ENCODE measurements around the gene RAD51. TPM values are rescaled to one million over a fixed set of nuclear protein-coding genes. Genes with fewer than 3 reads are reported as not detected.

RAD51 gene
- total RNA-seq, 1 donor from 2014 or later = 9.3 TPM

DNA sequence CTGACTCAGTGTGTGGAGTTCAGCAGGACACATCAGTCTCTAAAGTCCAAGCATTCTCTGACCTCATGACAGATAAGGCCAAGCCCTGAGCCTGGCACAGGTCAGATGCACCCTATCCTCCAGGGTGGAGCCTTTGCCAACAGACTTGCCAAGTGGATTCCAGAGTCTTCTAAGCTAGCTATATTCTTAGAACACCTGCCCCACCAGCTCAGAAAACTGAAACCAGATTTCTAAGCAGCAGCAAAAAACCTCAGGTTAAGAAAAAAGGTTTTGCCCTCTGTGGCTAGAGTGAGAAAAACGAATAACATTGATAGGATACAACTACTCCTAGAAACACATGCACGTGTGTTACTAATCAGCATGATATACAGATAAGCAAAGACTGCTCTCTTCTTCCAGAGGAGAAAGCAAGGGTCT lies 48.5 kb downstream of the RAD51 start:
- Mint-ChIP-seq H3K27me3 (ENCODE audit: low read depth) (no peaks in the 10 kb centered on the region), H3K4me1 (no peaks in the 10 kb centered on the region), H3K27ac (no peak overlapping the region), H3K36me3 (peaks cover 6% of the 10 kb centered on the region), H3K4me3 (no peak overlapping the region), H3K9me3 (no peaks in the 10 kb centered on the region)
- TF ChIP-seq, protein P1, sequence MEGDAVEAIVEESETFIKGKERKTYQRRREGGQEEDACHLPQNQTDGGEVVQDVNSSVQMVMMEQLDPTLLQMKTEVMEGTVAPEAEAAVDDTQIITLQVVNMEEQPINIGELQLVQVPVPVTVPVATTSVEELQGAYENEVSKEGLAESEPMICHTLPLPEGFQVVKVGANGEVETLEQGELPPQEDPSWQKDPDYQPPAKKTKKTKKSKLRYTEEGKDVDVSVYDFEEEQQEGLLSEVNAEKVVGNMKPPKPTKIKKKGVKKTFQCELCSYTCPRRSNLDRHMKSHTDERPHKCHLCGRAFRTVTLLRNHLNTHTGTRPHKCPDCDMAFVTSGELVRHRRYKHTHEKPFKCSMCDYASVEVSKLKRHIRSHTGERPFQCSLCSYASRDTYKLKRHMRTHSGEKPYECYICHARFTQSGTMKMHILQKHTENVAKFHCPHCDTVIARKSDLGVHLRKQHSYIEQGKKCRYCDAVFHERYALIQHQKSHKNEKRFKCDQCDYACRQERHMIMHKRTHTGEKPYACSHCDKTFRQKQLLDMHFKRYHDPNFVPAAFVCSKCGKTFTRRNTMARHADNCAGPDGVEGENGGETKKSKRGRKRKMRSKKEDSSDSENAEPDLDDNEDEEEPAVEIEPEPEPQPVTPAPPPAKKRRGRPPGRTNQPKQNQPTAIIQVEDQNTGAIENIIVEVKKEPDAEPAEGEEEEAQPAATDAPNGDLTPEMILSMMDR (IDR thresholded peaks at IDR 0.05; ENCODE audit: unreplicated experiment) = no peak
- no peak for DNase-seq (ENCODE audit: low spot score in 2 of 2, unreplicated experiment in 2 of 2)

DNA sequence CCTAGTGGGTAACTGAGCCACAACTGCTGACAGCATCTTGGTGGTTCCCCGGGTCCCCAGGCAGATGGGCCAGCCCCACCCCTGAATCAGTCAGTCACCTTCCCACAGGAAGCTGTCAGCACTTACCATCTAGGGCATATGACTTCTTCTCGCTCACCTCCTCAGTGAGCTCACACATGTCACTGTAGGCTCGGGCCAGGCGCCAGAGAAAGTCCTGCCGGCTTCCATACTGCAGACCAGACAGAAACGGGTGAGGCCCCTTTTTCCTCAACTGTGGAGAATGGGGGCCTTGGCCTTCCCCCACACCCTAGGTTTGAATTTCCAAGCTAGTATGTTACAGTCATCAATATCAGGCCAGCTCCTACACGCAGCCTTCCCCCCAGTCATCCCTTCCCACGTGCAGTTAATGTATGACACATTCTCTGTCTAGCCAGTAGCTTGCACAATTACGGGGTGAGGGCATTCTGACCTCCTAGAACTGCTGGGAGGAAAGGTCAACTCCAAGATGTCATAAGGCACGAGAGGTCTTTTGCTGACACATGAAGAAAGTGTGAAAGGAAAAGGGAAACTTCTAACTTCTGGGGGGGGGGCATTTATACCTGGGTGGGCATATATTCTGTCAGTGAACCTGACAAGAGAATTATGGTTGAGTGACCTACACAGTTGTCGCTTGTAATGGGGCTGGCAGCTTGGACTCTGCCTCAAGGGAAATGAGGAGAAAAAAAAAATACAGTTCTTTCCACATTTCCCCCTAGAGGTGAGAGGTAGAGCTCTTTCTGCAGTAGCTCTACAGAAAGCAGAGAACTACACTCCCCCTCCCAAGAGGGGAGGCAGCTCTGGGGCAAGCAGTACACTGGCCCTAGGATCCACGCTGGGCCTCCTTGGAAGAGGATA lies 49.2 kb downstream of the RAD51 start:
- no peak for DNase-seq (ENCODE audit: low spot score in 2 of 2, unreplicated experiment in 2 of 2)
- no peak overlapping the region for H3K4me3 Mint-ChIP-seq
- H3K36me3 Mint-ChIP-seq = peaks cover 6% of the 10 kb centered on the region
- H3K9me3 Mint-ChIP-seq = no peaks in the 10 kb centered on the region
- H3K27me3 Mint-ChIP-seq (ENCODE audit: low read depth) = no peaks in the 10 kb centered on the region
- H3K4me1 Mint-ChIP-seq = no peaks in the 10 kb centered on the region
- TF ChIP-seq, protein P1 (IDR thresholded peaks at IDR 0.05; ENCODE audit: unreplicated experiment) = no peak
- H3K27ac Mint-ChIP-seq = no peak overlapping the region

DNA sequence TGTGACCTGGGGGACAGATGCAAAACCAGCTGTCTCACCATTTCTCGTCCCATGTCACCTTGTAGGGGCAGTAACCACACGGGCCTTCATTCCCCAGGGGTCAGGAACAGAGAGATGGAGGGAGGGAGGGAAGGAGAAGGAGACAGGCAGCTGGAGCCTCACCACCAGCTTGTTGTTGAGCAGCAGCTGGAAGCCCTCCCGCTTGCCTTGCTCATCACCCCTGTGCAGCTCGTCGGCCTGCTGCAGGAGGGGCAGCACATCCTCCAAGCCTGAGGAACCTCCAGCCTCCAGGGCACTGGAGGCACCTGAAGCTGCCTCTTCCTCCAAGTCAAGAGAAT lies 49.8 kb downstream of the RAD51 start:
- H3K27me3 Mint-ChIP-seq (ENCODE audit: low read depth) = no peaks in the 10 kb centered on the region
- H3K4me3 Mint-ChIP-seq = no peak overlapping the region
- TF ChIP-seq, protein P1 (IDR thresholded peaks at IDR 0.05; ENCODE audit: unreplicated experiment) = no peak
- no peak overlapping the region for H3K27ac Mint-ChIP-seq
- DNase-seq (ENCODE audit: low spot score in 2 of 2, unreplicated experiment in 2 of 2) = no peak
- H3K9me3 Mint-ChIP-seq = no peaks in the 10 kb centered on the region
- H3K4me1 Mint-ChIP-seq = no peaks in the 10 kb centered on the region
- H3K36me3 Mint-ChIP-seq = peaks cover 6% of the 10 kb centered on the region

DNA sequence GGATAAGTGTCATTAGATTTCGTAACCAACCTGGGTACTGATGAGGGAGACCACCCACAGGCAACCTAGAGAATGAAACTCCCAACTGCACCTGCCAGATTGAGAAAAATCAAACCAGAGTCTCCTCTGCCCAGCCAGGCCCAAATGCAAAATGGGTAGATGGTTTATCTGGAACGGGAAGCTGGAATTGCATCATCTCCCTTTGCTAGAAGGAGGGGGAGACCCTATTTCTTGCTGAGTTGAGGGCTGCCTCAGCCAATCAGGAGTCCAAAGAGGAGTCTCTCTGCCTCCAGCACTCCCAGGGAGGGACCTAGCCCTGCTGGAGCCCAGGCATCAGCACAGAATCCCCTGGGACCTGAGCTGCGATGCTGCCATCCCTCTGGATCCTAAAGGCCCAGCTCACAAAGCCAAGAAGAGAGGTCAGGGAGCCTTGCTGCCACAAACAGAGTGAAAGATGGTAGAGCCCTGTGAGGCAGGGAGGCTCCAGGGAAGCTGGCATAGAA lies 52.0 kb downstream of the RAD51 start:
- Mint-ChIP-seq H3K4me1 (no peaks in the 10 kb centered on the region), H3K36me3 (peaks cover 6% of the 10 kb centered on the region), H3K27ac (no peak overlapping the region), H3K4me3 (no peak overlapping the region), H3K27me3 (ENCODE audit: low read depth) (no peaks in the 10 kb centered on the region), H3K9me3 (no peaks in the 10 kb centered on the region)
- no peak for DNase-seq (ENCODE audit: low spot score in 2 of 2, unreplicated experiment in 2 of 2)
- TF ChIP-seq, protein P1 (IDR thresholded peaks at IDR 0.05; ENCODE audit: unreplicated experiment) = no peak

DNA sequence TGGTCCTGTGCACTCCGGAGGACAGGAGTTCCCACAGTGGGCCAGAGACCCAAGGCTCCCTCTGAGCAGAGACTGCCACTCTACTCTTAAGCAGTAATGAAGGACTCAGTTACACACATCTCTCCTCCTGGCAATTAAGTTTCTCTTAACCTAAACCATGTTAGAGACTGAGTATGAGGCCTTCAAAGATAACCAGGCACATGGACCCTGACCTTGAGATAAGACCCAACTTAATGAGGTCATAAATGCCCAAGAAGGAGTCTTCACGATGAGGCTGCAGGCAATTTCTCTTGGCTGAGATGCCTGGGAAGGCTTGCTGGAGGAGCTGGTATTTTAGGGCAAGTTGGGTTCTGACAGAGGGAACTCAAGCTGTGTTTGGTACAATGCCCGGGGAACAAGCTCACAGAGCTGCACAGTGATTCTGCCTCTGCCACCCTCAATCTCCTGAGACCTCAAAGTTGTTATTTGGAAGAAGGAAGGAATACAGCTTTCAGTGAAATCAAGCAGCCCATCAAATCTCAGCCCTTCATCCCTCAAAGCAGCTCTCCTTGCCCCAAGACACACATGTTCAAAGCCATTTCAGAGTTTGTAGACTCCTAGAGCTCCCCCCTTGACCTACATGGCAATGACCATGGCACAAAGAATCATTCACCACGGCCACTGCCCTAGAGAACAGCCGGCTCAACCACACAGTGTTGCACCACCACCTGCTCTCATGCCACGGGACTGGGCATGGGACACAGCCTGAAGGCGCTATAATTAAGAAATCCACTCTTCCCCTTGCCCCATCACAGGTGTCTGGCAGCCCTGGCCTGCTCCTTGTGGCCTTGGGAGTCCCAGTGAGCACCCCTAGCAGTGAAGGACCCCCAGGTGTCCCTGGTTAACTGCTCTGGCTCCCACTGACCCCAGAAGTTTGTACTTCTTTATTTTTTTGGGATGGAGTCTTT lies 53.0 kb downstream of the RAD51 start:
- TF ChIP-seq, protein P1 (IDR thresholded peaks at IDR 0.05; ENCODE audit: unreplicated experiment) = no peak
- Mint-ChIP-seq H3K36me3 (peaks cover 6% of the 10 kb centered on the region), H3K27ac (no peak overlapping the region), H3K27me3 (ENCODE audit: low read depth) (no peaks in the 10 kb centered on the region), H3K9me3 (no peaks in the 10 kb centered on the region), H3K4me3 (no peak overlapping the region), H3K4me1 (peaks cover 3% of the 10 kb centered on the region)
- DNase-seq (ENCODE audit: low spot score in 2 of 2, unreplicated experiment in 2 of 2) = no peak
